Measurements from ENCODE around the gene RFX1.
"Not testable (repeated sequence)": the region's sequence is repeated elsewhere in the genome, so short reads cannot be mapped to it uniquely, and the experiment has no call there.

Gene RFX1

GRCh38 chr19:13978351-13979243 lies 27.5 kb downstream of the RFX1 start:
- no peak for DNase-seq

- DNase-seq, result no peak
Measured at GRCh38 chr19:13977803-13978202, 28.3 kb downstream of the RFX1 start.

DNA sequence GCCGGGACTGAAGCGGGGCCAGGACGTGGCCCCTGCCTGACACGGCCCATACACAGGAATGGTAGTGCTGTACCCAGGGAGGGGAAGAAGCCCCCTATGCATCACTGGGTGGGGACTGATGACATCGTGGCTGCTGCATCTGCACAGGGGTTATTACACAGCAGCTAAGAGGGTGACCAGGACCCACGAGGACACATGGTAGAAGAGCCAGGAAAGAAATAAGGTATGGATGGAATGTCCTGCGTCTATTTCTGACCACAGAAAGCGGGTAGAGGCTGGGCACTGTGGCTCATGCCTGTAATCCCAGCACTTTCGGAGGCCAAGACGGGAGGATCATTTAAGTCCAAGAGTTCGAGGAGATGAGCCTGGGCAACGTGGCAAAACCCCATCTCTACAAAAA lies 29.7 kb downstream of the RFX1 start:
- DNase-seq, result no peak

DNA sequence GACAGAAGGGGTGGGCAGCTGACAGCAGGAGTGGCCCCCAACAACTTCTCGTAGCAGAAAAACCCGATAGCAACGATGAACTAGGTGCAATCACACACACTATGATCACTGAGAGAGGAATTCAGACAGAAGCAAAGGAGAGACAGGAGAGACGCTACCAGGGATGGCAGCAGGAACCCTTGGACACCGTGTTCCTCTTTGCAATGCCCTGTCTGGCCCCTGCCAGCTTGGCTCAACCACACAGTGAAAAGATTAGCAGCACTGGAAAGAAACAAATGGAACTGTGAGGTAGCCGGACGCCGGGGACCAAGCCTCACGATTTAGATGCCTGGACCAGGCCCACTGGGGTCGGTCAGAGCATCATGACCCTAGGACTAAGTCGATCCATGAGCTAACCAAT lies 30.2 kb downstream of the RFX1 start:
- no peak for DNase-seq

- DNase-seq, result peak in 1 of 2 experiments; percentile 39
Measured at GRCh38 chr19:13974073-13974472, 32.0 kb downstream of the RFX1 start.

GRCh38 chr19:13973479-13973878 lies 32.6 kb downstream of the RFX1 start:
- DNase-seq, result not testable (repeated sequence)

DNA sequence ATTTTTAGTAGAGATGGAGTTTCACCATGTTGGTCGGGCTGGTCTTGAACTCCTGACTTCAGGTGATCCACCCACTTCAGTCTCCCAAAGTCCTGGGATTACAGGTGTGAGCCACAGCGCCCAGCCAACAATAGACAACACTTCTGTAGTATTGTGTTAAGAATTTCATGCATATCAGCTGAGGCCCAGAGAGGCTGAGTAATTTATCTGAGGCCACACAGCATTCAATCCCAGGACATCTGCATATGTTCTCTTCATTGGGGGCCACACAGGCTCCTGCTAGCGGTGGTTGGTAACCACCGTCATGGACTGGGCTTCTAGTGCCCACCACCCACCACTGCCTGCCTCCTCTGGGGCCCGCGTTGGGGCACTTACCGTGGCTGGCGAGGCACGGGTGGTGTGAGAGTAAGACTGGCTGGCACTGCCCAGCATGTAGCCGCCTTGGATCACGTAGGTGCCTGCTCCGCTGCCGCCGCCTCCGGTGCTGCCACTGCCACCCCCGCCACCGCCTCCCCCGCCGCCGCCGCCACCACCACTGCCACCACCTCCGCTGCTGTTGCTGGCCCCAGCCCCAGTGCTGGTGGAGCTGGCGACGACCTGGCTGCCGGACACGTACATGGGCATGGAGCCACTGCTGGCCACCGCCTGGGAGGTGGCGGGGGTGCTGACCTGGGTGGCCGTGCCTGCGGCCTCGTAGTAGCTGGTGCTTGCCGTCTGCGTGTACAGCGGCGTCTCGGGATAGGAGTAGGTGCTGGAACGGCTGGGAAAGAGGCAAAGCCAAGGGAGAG lies 33.6 kb downstream of the RFX1 start:
- DNase-seq, result no peak

DNA sequence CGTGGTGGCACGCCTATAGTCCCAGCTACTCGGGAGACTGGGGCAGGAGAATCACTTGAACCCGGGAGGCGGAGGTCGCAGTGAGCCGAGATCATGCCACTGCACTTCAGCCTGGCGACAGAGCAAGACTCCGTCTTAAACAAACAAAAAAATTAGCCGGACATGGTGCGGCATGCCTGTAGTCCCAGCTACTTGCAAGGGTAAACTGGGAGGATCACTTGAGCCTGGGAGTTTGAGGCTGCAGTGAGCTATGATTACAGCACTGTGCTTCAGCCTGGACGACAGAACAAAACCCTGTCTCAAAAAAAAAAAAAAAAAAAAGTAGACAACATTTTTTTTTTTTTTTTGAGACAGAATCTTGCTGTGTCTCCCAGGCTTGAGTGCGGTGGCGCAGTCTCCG lies 34.3 kb downstream of the RFX1 start:
- not testable (repeated sequence) for DNase-seq

DNA sequence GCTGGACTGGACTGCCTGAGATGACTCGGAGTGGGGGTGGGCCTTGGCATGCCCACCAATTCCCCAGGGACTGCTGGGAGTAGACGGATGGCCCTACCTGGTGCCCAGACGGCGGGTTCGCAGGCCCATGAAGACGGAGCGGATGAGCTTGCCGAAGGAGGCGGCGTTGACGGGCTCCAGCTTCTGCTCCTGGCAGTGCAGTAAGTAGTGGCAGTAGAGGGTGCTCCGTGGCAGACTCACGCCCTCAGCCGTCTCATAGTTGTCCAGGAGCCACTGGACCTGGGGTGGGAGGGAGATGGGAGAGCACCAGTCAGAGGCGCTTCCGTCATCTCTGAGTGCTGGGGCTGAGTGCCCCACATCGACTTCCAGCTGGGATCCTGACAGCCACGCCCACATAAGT lies 36.2 kb downstream of the RFX1 start:
- no peak for DNase-seq

- DNase-seq, result no peak
Measured at GRCh38 chr19:13968999-13969398, 37.1 kb downstream of the RFX1 start.

DNA sequence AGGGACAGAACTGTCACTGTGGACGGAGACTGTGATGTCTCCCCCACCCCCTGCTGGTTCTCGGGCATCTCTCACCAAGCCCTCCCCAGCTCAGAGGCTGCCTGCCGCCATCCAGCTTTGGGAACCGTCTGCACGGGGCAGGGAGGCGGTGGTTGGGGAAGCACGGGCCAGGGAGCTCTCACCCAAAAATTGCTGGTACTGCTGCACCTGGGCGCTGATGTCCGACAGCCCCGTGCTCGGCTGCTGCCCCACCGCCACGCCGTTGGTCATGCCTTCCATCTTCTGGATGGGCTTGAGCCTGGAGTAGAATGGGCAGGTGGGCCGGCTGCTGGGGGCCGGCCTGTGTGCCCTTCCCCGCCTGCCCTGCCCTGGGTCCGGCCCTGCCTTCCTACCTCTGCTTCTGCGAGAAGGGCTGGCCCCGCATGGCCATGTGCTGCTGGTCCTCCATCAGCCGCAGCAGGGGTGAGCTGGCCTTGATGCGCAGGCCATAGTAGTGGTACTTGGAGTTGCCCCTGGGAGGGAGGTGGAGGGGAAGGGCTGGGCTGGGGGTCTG lies 37.7 kb downstream of the RFX1 start:
- no peak for DNase-seq

DNA sequence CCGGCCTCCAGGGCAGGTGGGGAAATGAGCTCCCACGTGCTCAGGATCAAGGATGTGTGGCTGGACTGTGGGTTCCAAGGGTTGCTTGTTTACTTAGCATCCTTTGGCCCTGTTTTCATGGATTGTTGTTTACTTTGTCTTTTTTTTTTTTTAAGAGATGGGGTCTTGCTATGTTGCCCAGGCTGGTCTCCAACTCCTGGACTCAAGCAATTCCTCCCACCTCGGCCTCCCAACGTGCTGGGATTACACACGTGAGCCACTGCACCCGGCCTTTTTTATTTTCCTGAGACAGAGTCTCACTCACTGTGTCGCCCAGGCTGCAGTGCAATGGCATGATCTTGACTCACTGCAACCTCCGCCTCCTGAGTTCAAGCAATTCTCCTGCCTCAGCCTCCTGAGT lies 38.9 kb downstream of the RFX1 start:
- DNase-seq, result not testable (repeated sequence)

DNA sequence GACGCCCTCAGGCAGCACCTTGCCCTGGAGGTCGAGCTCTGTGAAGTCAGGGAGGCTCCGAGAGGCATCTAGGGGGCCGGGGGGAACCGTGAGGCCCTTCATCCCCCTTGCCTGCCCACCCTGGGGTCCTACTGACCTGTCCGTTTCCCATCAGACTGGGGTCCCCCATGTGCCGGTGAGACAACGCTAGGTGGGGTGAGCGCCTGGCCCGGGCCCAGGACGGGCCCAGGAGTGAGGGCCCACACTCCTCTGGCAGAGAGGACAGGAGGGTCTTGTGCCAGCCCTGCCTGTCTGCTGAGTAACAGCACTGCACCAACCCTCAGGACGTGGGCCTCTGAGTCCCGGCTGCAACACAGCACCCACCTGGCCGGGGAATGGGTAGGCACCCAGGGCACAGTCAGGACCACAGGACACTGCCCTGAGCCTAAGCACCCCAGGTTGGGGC lies 39.4 kb downstream of the RFX1 start:
- no peak for DNase-seq

DNA sequence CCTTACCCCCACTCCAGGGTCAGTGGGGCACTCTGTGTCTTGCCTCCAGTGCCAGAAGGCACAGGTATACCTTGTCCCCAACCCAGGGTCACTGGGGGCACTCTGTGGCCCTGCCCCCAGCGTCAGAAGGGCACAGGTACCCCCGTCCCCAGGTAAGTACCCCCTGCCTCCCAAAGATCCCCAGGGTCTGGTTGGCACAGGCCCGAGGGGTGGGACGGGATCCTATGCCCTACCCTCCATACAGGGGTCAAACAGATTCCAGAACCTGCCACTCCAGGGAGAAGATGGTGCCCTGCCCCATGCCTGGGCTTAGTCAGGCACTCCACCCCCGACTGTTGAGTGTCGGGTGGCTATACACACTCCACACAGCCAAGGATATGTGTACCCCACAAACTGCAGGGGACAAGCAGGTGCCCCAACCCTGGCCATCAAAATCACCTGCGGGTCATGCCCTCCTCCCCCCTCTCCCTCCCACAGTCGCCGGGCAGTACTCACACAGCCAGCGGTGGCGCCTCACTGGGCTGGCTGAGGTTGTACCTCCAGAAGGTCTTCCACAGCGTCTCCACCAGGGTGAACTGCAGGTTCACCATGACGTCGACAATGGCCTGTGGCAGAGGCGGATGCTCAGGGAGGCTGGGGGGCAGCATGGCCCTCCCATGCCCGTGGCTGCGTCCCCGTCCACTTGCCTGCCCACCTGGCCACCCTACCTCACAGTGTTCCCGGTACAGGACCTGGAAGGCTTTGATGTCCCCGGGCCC lies 40.0 kb downstream of the RFX1 start:
- no peak for DNase-seq

GRCh38 chr19:13965377-13965896 lies 40.7 kb downstream of the RFX1 start:
- DNase-seq, result no peak

DNA sequence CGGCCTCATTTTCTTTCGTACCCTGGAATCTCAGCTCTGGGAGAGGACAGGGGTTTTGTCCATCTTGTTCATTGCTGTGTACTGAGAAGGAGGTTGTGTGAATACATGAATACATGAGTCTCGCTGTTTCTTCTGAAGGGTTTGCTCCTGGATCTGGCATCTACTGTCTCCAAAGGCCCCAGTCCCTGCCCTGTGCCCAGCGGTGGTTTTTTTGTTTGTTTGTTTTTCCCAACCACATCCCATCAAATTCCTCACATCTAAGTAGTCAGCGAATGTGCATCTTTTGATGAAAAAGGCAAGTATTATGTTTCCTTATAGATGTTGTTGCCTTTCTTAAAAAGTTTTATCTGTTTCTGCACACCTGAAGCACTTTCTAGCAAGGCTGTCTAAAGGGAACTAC lies 41.3 kb downstream of the RFX1 start:
- no peak for DNase-seq

GRCh38 chr19:13963603-13964105 lies 42.5 kb downstream of the RFX1 start:
- DNase-seq, result no peak

GRCh38 chr19:13962699-13963602 lies 43.2 kb downstream of the RFX1 start:
- DNase-seq, result no peak

DNA sequence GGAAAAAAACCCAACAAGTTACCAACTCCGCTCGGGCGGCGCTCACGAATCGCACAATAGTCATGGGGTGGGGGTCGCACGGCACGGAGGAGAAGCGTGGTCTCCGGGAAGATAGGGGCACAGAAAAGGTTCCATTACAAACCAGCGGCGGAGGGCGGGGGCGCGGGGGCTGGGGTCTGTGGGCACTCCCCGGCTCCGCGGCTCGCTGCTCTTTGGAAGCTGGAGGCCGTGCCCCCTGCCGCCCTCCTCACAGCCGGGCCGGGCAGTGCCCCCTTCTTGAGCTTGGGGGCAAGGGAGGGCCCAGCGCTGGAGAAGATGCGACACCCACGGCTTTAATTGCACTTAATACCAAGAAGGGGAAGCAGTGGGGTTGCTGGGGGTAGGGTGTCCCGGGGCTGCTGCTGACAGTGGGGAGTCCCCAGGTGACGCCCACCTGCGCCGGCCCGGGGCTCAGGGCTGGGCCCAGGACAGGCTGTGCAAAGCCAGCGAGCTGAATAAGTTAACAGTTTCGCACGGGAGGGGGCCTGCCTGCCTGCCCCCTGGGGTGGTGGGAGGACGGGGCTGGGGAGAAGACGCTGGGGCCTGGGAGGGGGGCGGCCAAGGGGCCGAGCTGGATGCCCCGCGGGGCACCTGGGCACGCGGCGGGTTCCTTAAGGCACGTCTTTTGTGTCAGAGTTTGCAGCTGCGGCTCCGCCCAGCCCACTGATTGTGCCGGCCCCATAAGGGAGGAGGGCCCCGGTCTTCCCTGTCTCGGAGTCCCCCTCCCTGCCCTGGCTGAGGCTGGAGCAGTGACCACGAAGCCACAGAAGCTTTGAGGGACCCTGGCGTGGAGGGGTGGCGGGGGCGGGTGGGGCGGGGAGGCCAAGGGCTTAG lies 44.1 kb downstream of the RFX1 start:
- DNase-seq, result no peak
